Uterus (tissue), 2 donors: ENCODE measurements around the gene NAGLU.

ENCODE experiments used
- POLR2A ChIP-seq, 2 donors: fragments of 450-650 bp; IDR thresholded peaks; one replicate each; pipeline ENCODE4 v1.6.1; 2016; ENCODE audit warnings: antibody characterized with exemption in 2 of 2, mild to moderate bottlenecking in 1 of 2, moderate library complexity in 1 of 2
- TF ChIP-seq, protein P1 (sequence below), 4 experiments: fragments of 200-600 bp in 2 of 4; fragments of 450-650 bp in 2 of 4; sonication (generic) in 2 of 4; IDR thresholded peaks; one replicate each; pipeline ENCODE4 v1.5.1; 2016 to 2019; ENCODE audit warnings: antibody characterized with exemption in 4 of 4, mild to moderate bottlenecking in 2 of 4, moderate library complexity in 1 of 4

DNA sequence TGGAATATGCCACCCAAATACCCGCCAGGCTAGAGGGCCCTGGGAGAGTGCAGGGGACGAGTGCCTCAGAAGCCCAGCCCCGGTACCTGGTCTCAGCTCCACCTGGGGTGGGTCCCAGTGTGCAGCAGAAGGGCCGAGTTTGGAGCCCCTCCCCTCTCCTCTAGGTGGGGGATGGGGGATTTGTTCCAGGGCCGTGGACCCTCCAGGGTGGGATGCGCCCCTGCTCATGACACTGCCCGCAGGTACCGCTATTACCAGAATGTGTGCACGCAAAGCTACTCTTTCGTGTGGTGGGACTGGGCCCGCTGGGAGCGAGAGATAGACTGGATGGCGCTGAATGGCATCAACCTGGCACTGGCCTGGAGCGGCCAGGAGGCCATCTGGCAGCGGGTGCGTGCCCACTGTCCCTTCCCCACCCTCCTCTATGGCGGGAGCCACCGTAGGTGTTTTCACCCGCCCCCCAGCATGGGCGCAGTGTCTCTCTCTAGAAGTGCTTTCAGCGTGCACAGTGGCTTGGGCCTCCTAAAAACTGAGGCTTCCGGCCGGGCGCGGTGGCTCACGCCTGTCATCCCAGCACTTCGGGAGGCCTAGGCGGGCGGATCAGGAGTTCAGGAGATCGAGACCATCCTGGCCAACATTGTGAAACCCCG lies 1.2 kb downstream of the NAGLU start:
- TF ChIP-seq, protein P1, sequence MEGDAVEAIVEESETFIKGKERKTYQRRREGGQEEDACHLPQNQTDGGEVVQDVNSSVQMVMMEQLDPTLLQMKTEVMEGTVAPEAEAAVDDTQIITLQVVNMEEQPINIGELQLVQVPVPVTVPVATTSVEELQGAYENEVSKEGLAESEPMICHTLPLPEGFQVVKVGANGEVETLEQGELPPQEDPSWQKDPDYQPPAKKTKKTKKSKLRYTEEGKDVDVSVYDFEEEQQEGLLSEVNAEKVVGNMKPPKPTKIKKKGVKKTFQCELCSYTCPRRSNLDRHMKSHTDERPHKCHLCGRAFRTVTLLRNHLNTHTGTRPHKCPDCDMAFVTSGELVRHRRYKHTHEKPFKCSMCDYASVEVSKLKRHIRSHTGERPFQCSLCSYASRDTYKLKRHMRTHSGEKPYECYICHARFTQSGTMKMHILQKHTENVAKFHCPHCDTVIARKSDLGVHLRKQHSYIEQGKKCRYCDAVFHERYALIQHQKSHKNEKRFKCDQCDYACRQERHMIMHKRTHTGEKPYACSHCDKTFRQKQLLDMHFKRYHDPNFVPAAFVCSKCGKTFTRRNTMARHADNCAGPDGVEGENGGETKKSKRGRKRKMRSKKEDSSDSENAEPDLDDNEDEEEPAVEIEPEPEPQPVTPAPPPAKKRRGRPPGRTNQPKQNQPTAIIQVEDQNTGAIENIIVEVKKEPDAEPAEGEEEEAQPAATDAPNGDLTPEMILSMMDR (IDR thresholded peaks at IDR 0.05), result no peak
- no peak for TF ChIP-seq POLR2A (IDR thresholded peaks at IDR 0.05)
